ENCODE results near the gene NEK4. TPM values are rescaled to one million over a fixed set of nuclear protein-coding genes. Genes with fewer than 3 reads are reported as not detected.

NEK4 gene
- total RNA-seq, 1 donor from 2014 or later, result 18.5 TPM

- TF ChIP-seq, protein P1, sequence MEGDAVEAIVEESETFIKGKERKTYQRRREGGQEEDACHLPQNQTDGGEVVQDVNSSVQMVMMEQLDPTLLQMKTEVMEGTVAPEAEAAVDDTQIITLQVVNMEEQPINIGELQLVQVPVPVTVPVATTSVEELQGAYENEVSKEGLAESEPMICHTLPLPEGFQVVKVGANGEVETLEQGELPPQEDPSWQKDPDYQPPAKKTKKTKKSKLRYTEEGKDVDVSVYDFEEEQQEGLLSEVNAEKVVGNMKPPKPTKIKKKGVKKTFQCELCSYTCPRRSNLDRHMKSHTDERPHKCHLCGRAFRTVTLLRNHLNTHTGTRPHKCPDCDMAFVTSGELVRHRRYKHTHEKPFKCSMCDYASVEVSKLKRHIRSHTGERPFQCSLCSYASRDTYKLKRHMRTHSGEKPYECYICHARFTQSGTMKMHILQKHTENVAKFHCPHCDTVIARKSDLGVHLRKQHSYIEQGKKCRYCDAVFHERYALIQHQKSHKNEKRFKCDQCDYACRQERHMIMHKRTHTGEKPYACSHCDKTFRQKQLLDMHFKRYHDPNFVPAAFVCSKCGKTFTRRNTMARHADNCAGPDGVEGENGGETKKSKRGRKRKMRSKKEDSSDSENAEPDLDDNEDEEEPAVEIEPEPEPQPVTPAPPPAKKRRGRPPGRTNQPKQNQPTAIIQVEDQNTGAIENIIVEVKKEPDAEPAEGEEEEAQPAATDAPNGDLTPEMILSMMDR (IDR thresholded peaks at IDR 0.05; ENCODE audit: insufficient read depth, low read length, poor library complexity, severe bottlenecking), result no peak
- Histone ChIP-seq H3K27me3 (ENCODE audit: control insufficient read depth, insufficient read depth, low read length) (no peaks in the 10 kb centered on the region), H3K36me3 (ENCODE audit: control insufficient read depth, insufficient read depth, low read length) (no peaks in the 10 kb centered on the region), H3K4me3 (ENCODE audit: low read depth, low read length) (peak within 1 kb of the TSS; percentile 88)
- no peak for DNase-seq (ENCODE audit: low read depth)
These were observed 64.8 kb downstream of the NEK4 start, which contains the start of the genes GLT8D1 and SPCS1 for GRCh38 chr3:52705688-52706686. GLT8D1 (minus strand) TSS chr3:52705791; CDS start chr3:52700460, 5,331 bp downstream. SPCS1 (plus strand) TSS chr3:52706106; CDS start chr3:52706247, 141 bp downstream.

GRCh38 chr3:52705438-52705687, 65.4 kb downstream of the NEK4 start:
- TF ChIP-seq, protein P1 (IDR thresholded peaks at IDR 0.05; ENCODE audit: insufficient read depth, low read length, poor library complexity, severe bottlenecking), result no peak
- H3K36me3 ChIP-seq (ENCODE audit: control insufficient read depth, insufficient read depth, low read length), result no peaks in the 10 kb centered on the region

GRCh38 chr3:52704611-52705437, 65.9 kb downstream of the NEK4 start:
- TF ChIP-seq, protein P1 (IDR thresholded peaks at IDR 0.05; ENCODE audit: insufficient read depth, low read length, poor library complexity, severe bottlenecking), result no peak
- Histone ChIP-seq H3K36me3 (ENCODE audit: control insufficient read depth, insufficient read depth, low read length) (no peaks in the 10 kb centered on the region), H3K27me3 (ENCODE audit: control insufficient read depth, insufficient read depth, low read length) (no peaks in the 10 kb centered on the region), H3K4me3 (ENCODE audit: low read depth, low read length) (peak overlapping the region; percentile 88)
- no peak for DNase-seq (ENCODE audit: low read depth)

More at GRCh38 chr3:52705438-52705687, 65.4 kb downstream of the NEK4 start:
- no peak for DNase-seq (ENCODE audit: low read depth)
- Histone ChIP-seq H3K4me3 (ENCODE audit: low read depth, low read length) (peak overlapping the region; percentile 88), H3K27me3 (ENCODE audit: control insufficient read depth, insufficient read depth, low read length) (no peaks in the 10 kb centered on the region)

- TF ChIP-seq, protein P1 (IDR thresholded peaks at IDR 0.05; ENCODE audit: insufficient read depth, low read length, poor library complexity, severe bottlenecking), result no peak
- Histone ChIP-seq H3K4me3 (ENCODE audit: low read depth, low read length) (no peak overlapping the region), H3K27me3 (ENCODE audit: control insufficient read depth, insufficient read depth, low read length) (no peaks in the 10 kb centered on the region), H3K36me3 (ENCODE audit: control insufficient read depth, insufficient read depth, low read length) (no peaks in the 10 kb centered on the region)
- DNase-seq (ENCODE audit: low read depth), result no peak
These were observed 67.4 kb downstream of the NEK4 start for GRCh38 chr3:52703341-52703740.

DNA sequence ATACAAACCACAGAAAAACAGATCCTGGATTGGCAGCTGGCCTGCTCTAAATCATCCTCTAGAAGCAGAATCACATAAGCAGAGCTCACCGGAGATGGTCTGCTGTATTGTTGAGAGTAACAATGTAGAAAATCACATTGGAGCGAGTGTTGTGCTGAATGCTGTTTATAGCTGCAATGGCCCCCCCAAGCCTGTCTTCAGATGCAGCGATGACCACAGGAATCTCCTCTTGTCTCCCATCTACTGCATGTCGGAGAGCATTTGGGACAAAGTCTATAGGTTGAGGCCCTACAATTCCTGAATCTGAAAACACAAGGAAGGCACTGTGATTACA, 73.1 kb downstream of the NEK4 start:
- Histone ChIP-seq H3K4me3 (ENCODE audit: low read depth, low read length) (no peak overlapping the region), H3K27me3 (ENCODE audit: control insufficient read depth, insufficient read depth, low read length) (no peaks in the 10 kb centered on the region), H3K36me3 (ENCODE audit: control insufficient read depth, insufficient read depth, low read length) (peaks cover 2% of the 10 kb centered on the region)
- DNase-seq (ENCODE audit: low read depth), result no peak
- TF ChIP-seq, protein P1 (IDR thresholded peaks at IDR 0.05; ENCODE audit: insufficient read depth, low read length, poor library complexity, severe bottlenecking), result no peak

All from kidney epithelial cell (primary cell).